OCI-LY1 (cell line): ENCODE measurements around the gene DYNLT4.
A peak's percentile ranks its signal among the peaks of the same experiment; 100 is the strongest.

Experiments used
- H2AFZ ChIP-seq: fragments of 200-600 bp; sonication (generic), shearing (Covaris generic); 2 replicates; pipeline ENCODE4 v1.6.0; 2014; ENCODE audit warnings: antibody characterized with exemption, mild to moderate bottlenecking, low read length
- H3F3A ChIP-seq: fragments of 200-600 bp; sonication (generic), shearing (Covaris generic); 2 replicates; pipeline ENCODE4 v1.6.0; 2014; ENCODE audit warnings: mild to moderate bottlenecking, antibody characterized with exemption, low read length, moderate library complexity; ENCODE audit not compliant: insufficient read depth
- H3K27ac ChIP-seq: fragments of 200-600 bp; sonication (generic); 2 replicates; pipeline ENCODE4 v1.5.1; 2014; ENCODE audit warnings: low read length, mixed run types, mild to moderate bottlenecking, low read depth; ENCODE audit not compliant: poor library complexity, severe bottlenecking
- H3K27me3 ChIP-seq: fragments of 200-600 bp; sonication (generic); 2 replicates; pipeline ENCODE4 v1.6.0; 2014; ENCODE audit warnings: antibody characterized with exemption, mild to moderate bottlenecking, low read length, moderate library complexity; ENCODE audit not compliant: insufficient read depth
- H3K36me3 ChIP-seq: fragments of 200-600 bp; sonication (generic); 2 replicates; pipeline ENCODE4 v1.6.1; 2014; ENCODE audit warnings: mild to moderate bottlenecking, antibody characterized with exemption, low read length, moderate library complexity, mixed read lengths; ENCODE audit not compliant: insufficient read depth
- H3K4me1 ChIP-seq: fragments of 200-600 bp; sonication (generic); 2 replicates; pipeline ENCODE4 v1.5.1; 2014; ENCODE audit warnings: mild to moderate bottlenecking, low read length, moderate library complexity; ENCODE audit not compliant: insufficient read depth, severe bottlenecking
- H3K4me2 ChIP-seq: fragments of 200-600 bp; sonication (generic), shearing (Covaris generic); 2 replicates; pipeline ENCODE4 v1.6.1; 2014; ENCODE audit warnings: low read length
- H3K4me3 ChIP-seq: fragments of 200-600 bp; sonication (generic); 2 replicates; pipeline ENCODE4 v1.5.1; 2014; ENCODE audit warnings: low read length, low read depth, mild to moderate bottlenecking, mixed read lengths; ENCODE audit not compliant: poor library complexity, severe bottlenecking
- H3K79me2 ChIP-seq: fragments of 200-600 bp; shearing (Covaris generic); 2 replicates; pipeline ENCODE4 v1.6.1; 2016; ENCODE audit warnings: mixed run types, low read length, mixed read lengths; ENCODE audit not compliant: insufficient read depth
- H3K9ac ChIP-seq: fragments of 200-600 bp; sonication (generic), shearing (Covaris generic); 2 replicates; pipeline ENCODE4 v1.6.1; 2014; ENCODE audit warnings: mild to moderate bottlenecking, low read length, mixed read lengths
- H3K9me2 ChIP-seq: fragments of 200-600 bp; sonication (generic), shearing (Covaris generic); 2 replicates; pipeline ENCODE4 v1.6.1; 2014; ENCODE audit warnings: low read depth, mild to moderate bottlenecking, low read length, mixed read lengths
- H3K9me3 ChIP-seq: fragments of 200-600 bp; shearing (Covaris generic); 2 replicates; pipeline ENCODE4 v1.6.1; 2014; ENCODE audit warnings: low read length, mixed read lengths
- H4K20me1 ChIP-seq: fragments of 200-600 bp; sonication (generic), shearing (Covaris generic); 2 replicates; pipeline ENCODE4 v1.6.0; 2016; ENCODE audit warnings: mild to moderate bottlenecking, low read length; ENCODE audit not compliant: insufficient read depth
- CTCF ChIP-seq: fragments of 200-600 bp; sonication (generic), shearing (Covaris generic); IDR thresholded peaks from 2 replicates; pipeline ENCODE4 v1.5.1; 2017; ENCODE audit warnings: mild to moderate bottlenecking, antibody characterized with exemption, low read length, moderate library complexity, mixed read lengths
- EZH2 ChIP-seq: fragments of 200-600 bp; sonication (generic), shearing (Covaris generic); IDR thresholded peaks from 2 replicates; pipeline ENCODE4 v1.8.0; 2017; ENCODE audit warnings: borderline replicate concordance, mixed run types, mild to moderate bottlenecking, antibody characterized with exemption, low read length, moderate library complexity, mixed read lengths

The DYNLT4 gene

GRCh38 chr1:44819608-44820327 is 12.6 kb upstream of the DYNLT4 start:
- H3K4me2 ChIP-seq = peak overlapping the region; percentile 88
- H3K4me1 ChIP-seq = peaks cover 19% of the 10 kb centered on the region
- no peaks in the 10 kb centered on the region for H4K20me1 ChIP-seq
- TF ChIP-seq CTCF (peak; percentile 35; the same call in 1 of the 2 replicates), EZH2 (no peak)
- H3K79me2 ChIP-seq = no peaks in the 10 kb centered on the region
- no peaks in the 10 kb centered on the region for H3K36me3 ChIP-seq
- H2AFZ ChIP-seq = no peak overlapping the region
- H3K9me2 ChIP-seq = no peaks in the 10 kb centered on the region
- H3K4me3 ChIP-seq = peak overlapping the region; percentile 60
- no peaks in the 10 kb centered on the region for H3K27me3 ChIP-seq
- H3F3A ChIP-seq = no peaks in the 10 kb centered on the region
- H3K9me3 ChIP-seq = no peaks in the 10 kb centered on the region
- H3K27ac ChIP-seq = peak overlapping the region; percentile 93
- peak overlapping the region; percentile 66 for H3K9ac ChIP-seq

GRCh38 chr1:44819196-44819607 is 12.1 kb upstream of the DYNLT4 start:
- no peaks in the 10 kb centered on the region for H3F3A ChIP-seq
- H2AFZ ChIP-seq = no peak overlapping the region
- H3K4me2 ChIP-seq = peak overlapping the region; percentile 88
- no peaks in the 10 kb centered on the region for H3K27me3 ChIP-seq
- peak overlapping the region; percentile 93 for H3K27ac ChIP-seq
- TF ChIP-seq CTCF = no peak
- no peak for TF ChIP-seq EZH2
- H3K4me1 ChIP-seq = peaks cover 25% of the 10 kb centered on the region
- H4K20me1 ChIP-seq = no peaks in the 10 kb centered on the region
- H3K4me3 ChIP-seq = peak overlapping the region; percentile 60
- no peaks in the 10 kb centered on the region for H3K9me2 ChIP-seq
- H3K79me2 ChIP-seq = no peaks in the 10 kb centered on the region
- H3K36me3 ChIP-seq = no peaks in the 10 kb centered on the region
- peak overlapping the region; percentile 66 for H3K9ac ChIP-seq
- H3K9me3 ChIP-seq = no peaks in the 10 kb centered on the region

GRCh38 chr1:44817771-44818495 is 10.8 kb upstream of the DYNLT4 start:
- Histone ChIP-seq H3K4me1 (peaks cover 34% of the 10 kb centered on the region), H3F3A (no peaks in the 10 kb centered on the region), H3K27ac (no peak overlapping the region), H3K9me3 (no peaks in the 10 kb centered on the region), H4K20me1 (no peaks in the 10 kb centered on the region), H3K4me2 (no peak overlapping the region), H3K4me3 (no peak overlapping the region), H3K9me2 (no peaks in the 10 kb centered on the region), H3K79me2 (no peaks in the 10 kb centered on the region), H3K9ac (no peak overlapping the region), H2AFZ (no peak overlapping the region), H3K36me3 (no peaks in the 10 kb centered on the region), H3K27me3 (no peaks in the 10 kb centered on the region)
- TF ChIP-seq CTCF (no peak), EZH2 (no peak)
